HCT116 (cell line): ENCODE measurements around the gene CDH13. TPM values are rescaled to one million over a fixed set of nuclear protein-coding genes. Genes with fewer than 3 reads are reported as not detected.

Experiments
- ATAC-seq: fragments of 200-7000 bp; cut with Tn5 transposase; 2 replicates; pipeline ENCODE4 v1.9.1; 2020; ENCODE audit warnings: mild to moderate bottlenecking, moderate library complexity
- BruUV-seq: library from RNA; stranded (reverse); fragments of 400-500 nt; replicated peaks from 2 replicates; lab custom pipeline; 2021; lab: Mats Ljungman, UMichigan
- CTCF ChIA-PET: fragments of 300-600 bp; sonication (Branson Sonifier 250); formaldehyde crosslinking; loops from one replicate; lab custom pipeline; 2021; ENCODE audit warnings: antibody characterized with exemption; lab: Charles Lee
- POLR2A ChIA-PET: fragments of 300-600, 350-600 bp; sonication (Branson Sonifier 250); formaldehyde crosslinking; loops from one replicate; lab custom pipeline; 2021; ENCODE audit warnings: antibody characterized with exemption; lab: Charles Lee
- RAD21 ChIA-PET, 2 experiments: fragments of 300-600 bp; sonication (Branson Sonifier 250); formaldehyde crosslinking; loops; one replicate each; lab custom pipeline; 2023; ENCODE audit warnings: low total read pairs in 2 of 2; ENCODE audit not compliant: uncharacterized antibody in 2 of 2, unreplicated experiment in 2 of 2, low non-redundant PET in 1 of 2; lab: Charles Lee
- DNase-seq: peaks from one replicate; pipeline ENCODE4 v3.0.0-alpha.2; 2010; ENCODE audit warnings: low read depth, low spot score
- H2AFZ ChIP-seq: fragments of 200-600 bp; shearing (Covaris generic), sonication (generic); 2 replicates; pipeline ENCODE4 v1.6.1; 2017; ENCODE audit warnings: low read depth, mixed run types, mixed read lengths, antibody characterized with exemption, low read length; ENCODE audit not compliant: poor library complexity, severe bottlenecking
- H3K27ac ChIP-seq: 2 replicates; pipeline ENCODE4 v1.5.1; 2012; ENCODE audit warnings: low read depth, low read length
- H3K27me3 ChIP-seq: fragments of 200-600 bp; sonication (generic); 2 replicates; pipeline ENCODE4 v1.6.1; 2016; ENCODE audit warnings: mixed run types, low read length, mixed read lengths; ENCODE audit not compliant: insufficient read depth
- H3K36me3 ChIP-seq, 2 experiments: fragments of 200-500 bp in 1 of 2; fragments of 200-600 bp in 1 of 2; sonication (Bioruptor generic) in 1 of 2; sonication (generic) in 1 of 2; 2 replicates each; pipeline versions ENCODE4 v1.5.1 to v1.6.1; 2014 to 2016; ENCODE audit warnings: low read length in 2 of 2, inconsistent platforms in 1 of 2, mixed read lengths in 1 of 2, mixed run types in 1 of 2; ENCODE audit not compliant: insufficient read depth in 2 of 2, control insufficient read depth in 1 of 2
- H3K4me1 ChIP-seq, 2 experiments: fragments of 200-600 bp in 1 of 2; sonication (generic) in 1 of 2; 2 replicates each; pipeline versions ENCODE4 v1.5.1 to v1.6.1; 2012 to 2017; ENCODE audit warnings: low read length in 2 of 2, inconsistent platforms in 1 of 2, mild to moderate bottlenecking in 1 of 2, mixed read lengths in 1 of 2, mixed run types in 1 of 2, moderate library complexity in 1 of 2; ENCODE audit not compliant: insufficient read depth in 2 of 2, control insufficient read depth in 1 of 2
- H3K4me2 ChIP-seq: fragments of 200-600 bp; sonication (generic); 2 replicates; pipeline ENCODE4 v1.6.1; 2017; ENCODE audit warnings: mixed run types, low read length, mixed read lengths
- H3K4me3 ChIP-seq, 2 experiments: fragments of 200-600 bp in 1 of 2; sonication (generic) in 1 of 2; replicated peaks in 1 of 2; 2 replicates each; pipeline ENCODE4 v1.5.1; 2011 to 2016; ENCODE audit warnings: low read length in 2 of 2, control low read depth in 1 of 2, low read depth in 1 of 2, mild to moderate bottlenecking in 1 of 2, mixed read lengths in 1 of 2, mixed run types in 1 of 2
- H3K79me2 ChIP-seq: fragments of 200-600 bp; sonication (generic); 2 replicates; pipeline ENCODE4 v1.6.1; 2017; ENCODE audit warnings: mild to moderate bottlenecking, mixed run types, low read length, moderate library complexity, mixed read lengths; ENCODE audit not compliant: insufficient read depth
- H3K9ac ChIP-seq: fragments of 200-600 bp; sonication (generic); 2 replicates; pipeline ENCODE4 v1.6.1; 2016; ENCODE audit warnings: low read length, mixed read lengths
- H3K9me2 ChIP-seq: fragments of 200-600 bp; sonication (generic), shearing (Covaris generic); 2 replicates; pipeline ENCODE4 v1.6.1; 2017; ENCODE audit warnings: mixed run types, mild to moderate bottlenecking, moderate library complexity; ENCODE audit not compliant: insufficient read depth
- H3K9me3 ChIP-seq, 2 experiments: fragments of 200-500 bp in 1 of 2; fragments of 200-600 bp in 1 of 2; sonication (Bioruptor generic) in 1 of 2; sonication (generic) in 1 of 2; 2 replicates each; pipeline ENCODE4 v1.6.1; 2014 to 2017; ENCODE audit warnings: low read length in 2 of 2, mixed read lengths in 2 of 2, inconsistent platforms in 1 of 2, low read depth in 1 of 2, mild to moderate bottlenecking in 1 of 2, mixed run types in 1 of 2, moderate library complexity in 1 of 2; ENCODE audit not compliant: control insufficient read depth in 1 of 2, insufficient read depth in 1 of 2
- H4K20me1 ChIP-seq: fragments of 200-600 bp; sonication (generic), shearing (Covaris generic); 2 replicates; pipeline ENCODE4 v1.6.1; 2017; ENCODE audit warnings: mixed run types, mild to moderate bottlenecking, moderate library complexity; ENCODE audit not compliant: insufficient read depth
- CBX3 ChIP-seq: IDR thresholded peaks from 2 replicates; pipeline ENCODE4 v1.6.1; 2012; ENCODE audit warnings: low read depth
- EZH2 ChIP-seq: fragments of 200-600 bp; sonication (generic); IDR thresholded peaks from 2 replicates; pipeline ENCODE4 v1.6.1; 2017; ENCODE audit warnings: antibody characterized with exemption, mixed run types
- EZH2phosphoT487 ChIP-seq: fragments of 200-600 bp; IDR thresholded peaks from 2 replicates; pipeline ENCODE4 v1.6.1; 2018; ENCODE audit warnings: antibody characterized with exemption, borderline replicate concordance
- FOSL1 ChIP-seq: IDR thresholded peaks from 2 replicates; pipeline ENCODE4 v1.6.1; 2012; ENCODE audit warnings: low read depth
- JUND ChIP-seq: IDR thresholded peaks from 2 replicates; pipeline ENCODE4 v1.6.1; 2012
- POLR2A ChIP-seq: IDR thresholded peaks from 2 replicates; pipeline ENCODE4 v1.7.0; 2011; ENCODE audit warnings: borderline replicate concordance; ENCODE audit not compliant: insufficient read depth, insufficient read length; ENCODE audit errors: extremely low read depth
- POLR2AphosphoS5 ChIP-seq: IDR thresholded peaks from 2 replicates; pipeline ENCODE4 v1.6.1; 2011; ENCODE audit warnings: mild to moderate bottlenecking, low read depth, low read length, moderate library complexity
- RAD21 ChIP-seq: IDR thresholded peaks from 2 replicates; pipeline ENCODE4 v1.6.1; 2012; ENCODE audit warnings: low read depth, mild to moderate bottlenecking
- SIN3A ChIP-seq: IDR thresholded peaks from 2 replicates; pipeline ENCODE4 v1.6.1; 2012; ENCODE audit warnings: low read depth
- SP1 ChIP-seq: IDR thresholded peaks from 2 replicates; pipeline ENCODE4 v1.6.1; 2012; ENCODE audit warnings: low read depth
- TCF7L2 ChIP-seq: IDR thresholded peaks from 2 replicates; pipeline ENCODE4 v1.7.0; 2011; ENCODE audit warnings: borderline replicate concordance, inconsistent platforms; ENCODE audit not compliant: insufficient read depth, insufficient read length; ENCODE audit errors: extremely low read depth
- ZNF274 ChIP-seq: fragments of 200-500 bp; sonication (Bioruptor generic); IDR thresholded peaks from 2 replicates; pipeline ENCODE4 v1.6.1; 2014; ENCODE audit warnings: mild to moderate bottlenecking, low read depth, low read length, inconsistent platforms
- intact Hi-C: fragments of 100-400 bp; cut with micrococcal nuclease; formaldehyde crosslinking; loops from 2 replicates; pipeline ENCODE4 v1.10.0; 2022
- total RNA-seq: library from RNA; stranded (reverse); gene quantifications from one replicate; pipeline ENCODE4 v1.2.1, GENCODE V29; 2021; ENCODE audit not compliant: unreplicated experiment
- TF ChIP-seq, protein P1 (sequence below): IDR thresholded peaks from 2 replicates; pipeline ENCODE4 v1.6.1; 2012

CDH13 gene
- total RNA-seq, 1 experiment from 2014 or later, result not detected

DNA sequence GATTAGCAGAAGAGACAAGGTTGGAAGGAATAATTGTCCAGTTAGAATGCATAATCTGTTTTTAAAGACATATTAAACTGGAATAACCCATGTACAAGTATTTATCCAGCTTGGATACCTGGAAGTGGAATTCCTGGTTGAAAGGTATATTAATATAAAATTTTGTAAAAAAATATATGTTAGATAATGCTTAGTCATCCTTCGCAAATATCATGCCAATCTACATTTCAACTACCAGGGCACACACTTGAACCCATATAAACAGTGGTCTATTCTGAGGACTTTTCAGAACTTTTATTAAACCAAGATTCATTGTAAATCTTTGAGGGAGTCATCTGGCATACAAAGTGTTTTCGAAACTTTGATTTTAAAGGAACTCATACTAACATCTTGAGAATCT lies 911.9 kb downstream of the CDH13 start:
- intact Hi-C loops, result no loop called here
- Histone ChIP-seq H3K27me3 (peaks cover 6% of the 10 kb centered on the region; the same call in 1 of the 2 replicates), H4K20me1 (no peaks in the 10 kb centered on the region), H3K27ac (no peak overlapping the region), H3K4me3 (no peak overlapping the region), H3K9ac (no peak overlapping the region), H3K9me3 (no peaks in the 10 kb centered on the region; a peak in 1 of 4 replicates), H3K4me1 (no peaks in the 10 kb centered on the region), H3K36me3 (no peaks in the 10 kb centered on the region), H2AFZ (no peak overlapping the region), H3K79me2 (no peaks in the 10 kb centered on the region), H3K4me2 (no peak overlapping the region), H3K9me2 (peaks cover 3% of the 10 kb centered on the region; the same call in 1 of the 2 replicates)
- ChIA-PET POLR2A (no interaction called here), RAD21 (no interaction called here), CTCF (no interaction called here)
- TF ChIP-seq EZH2 (no peak), CBX3 (no peak), FOSL1 (no peak), JUND (no peak), SIN3A (no peak), RAD21 (no peak), TCF7L2 (no peak), SP1 (no peak), EZH2phosphoT487 (no peak), POLR2AphosphoS5 (no peak), POLR2A (no peak), ZNF274 (no peak)
- TF ChIP-seq, protein P1, sequence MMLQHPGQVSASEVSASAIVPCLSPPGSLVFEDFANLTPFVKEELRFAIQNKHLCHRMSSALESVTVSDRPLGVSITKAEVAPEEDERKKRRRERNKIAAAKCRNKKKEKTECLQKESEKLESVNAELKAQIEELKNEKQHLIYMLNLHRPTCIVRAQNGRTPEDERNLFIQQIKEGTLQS, result no peak
- ATAC-seq (no peak), DNase-seq (no peak)
- BruUV-seq, result no TSS peak
